Measurements from ENCODE around the gene LIF. TPM values are rescaled to one million over a fixed set of nuclear protein-coding genes. Genes with fewer than 3 reads are reported as not detected.

Gene LIF
- total and polyA plus RNA-seq, 4 donors: 0.08 to 0.10 (median 0.09) TPM; not detected in 1

GRCh38 chr22:30191040-30191701, 55.4 kb downstream of the LIF start:
- no peak overlapping the region for H3K4me3 ChIP-seq (ENCODE audit: low read depth in 1 of 3, low read length in 3 of 3)
- no peaks in the 10 kb centered on the region for H3K36me3 ChIP-seq (ENCODE audit: control insufficient read depth in 4 of 4, insufficient read depth in 3 of 4, low read depth in 1 of 4, low read length in 3 of 4)
- no peaks in the 10 kb centered on the region for H3K9me3 ChIP-seq (ENCODE audit: control insufficient read depth in 4 of 4, low read length in 3 of 4)
- 82% methylated on average over 3 of the region's 3 CpGs for WGBS
- H3K9ac ChIP-seq (ENCODE audit: low read depth in 1 of 2, low read length in 2 of 2): no peak overlapping the region
- no peak for DNase-seq (ENCODE audit: low spot score)
- H3K27me3 ChIP-seq (ENCODE audit: control insufficient read depth in 4 of 4, insufficient read depth in 4 of 4, low read length in 3 of 4): no peaks in the 10 kb centered on the region
- no peaks in the 10 kb centered on the region for H3K4me1 ChIP-seq (ENCODE audit: control insufficient read depth in 4 of 4, insufficient read depth in 4 of 4, low read length in 3 of 4)
- H3K27ac ChIP-seq (ENCODE audit: low read depth in 1 of 2, low read length in 2 of 2): no peak overlapping the region
- TF ChIP-seq, protein P1, sequence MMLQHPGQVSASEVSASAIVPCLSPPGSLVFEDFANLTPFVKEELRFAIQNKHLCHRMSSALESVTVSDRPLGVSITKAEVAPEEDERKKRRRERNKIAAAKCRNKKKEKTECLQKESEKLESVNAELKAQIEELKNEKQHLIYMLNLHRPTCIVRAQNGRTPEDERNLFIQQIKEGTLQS (IDR thresholded peaks at IDR 0.05): no peak
- no peak for TF ChIP-seq CTCF (IDR thresholded peaks at IDR 0.05; ENCODE audit: low read depth, low read length, missing input control)
- no peak for TF ChIP-seq GABPA (IDR thresholded peaks at IDR 0.05 in 1 of 2, conservative IDR thresholded peaks at IDR 0.05 in 1 of 2)
- no peak for TF ChIP-seq RXRA (IDR thresholded peaks at IDR 0.05)
- no peak for TF ChIP-seq RAD21 (IDR thresholded peaks at IDR 0.05)
- no peak for TF ChIP-seq JUND (IDR thresholded peaks at IDR 0.05)
- TF ChIP-seq, protein P2, sequence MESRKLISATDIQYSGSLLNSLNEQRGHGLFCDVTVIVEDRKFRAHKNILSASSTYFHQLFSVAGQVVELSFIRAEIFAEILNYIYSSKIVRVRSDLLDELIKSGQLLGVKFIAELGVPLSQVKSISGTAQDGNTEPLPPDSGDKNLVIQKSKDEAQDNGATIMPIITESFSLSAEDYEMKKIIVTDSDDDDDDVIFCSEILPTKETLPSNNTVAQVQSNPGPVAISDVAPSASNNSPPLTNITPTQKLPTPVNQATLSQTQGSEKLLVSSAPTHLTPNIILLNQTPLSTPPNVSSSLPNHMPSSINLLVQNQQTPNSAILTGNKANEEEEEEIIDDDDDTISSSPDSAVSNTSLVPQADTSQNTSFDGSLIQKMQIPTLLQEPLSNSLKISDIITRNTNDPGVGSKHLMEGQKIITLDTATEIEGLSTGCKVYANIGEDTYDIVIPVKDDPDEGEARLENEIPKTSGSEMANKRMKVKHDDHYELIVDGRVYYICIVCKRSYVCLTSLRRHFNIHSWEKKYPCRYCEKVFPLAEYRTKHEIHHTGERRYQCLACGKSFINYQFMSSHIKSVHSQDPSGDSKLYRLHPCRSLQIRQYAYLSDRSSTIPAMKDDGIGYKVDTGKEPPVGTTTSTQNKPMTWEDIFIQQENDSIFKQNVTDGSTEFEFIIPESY (IDR thresholded peaks at IDR 0.05): no peak
- TF ChIP-seq HNF4G (IDR thresholded peaks at IDR 0.05): no peak
- TF ChIP-seq TAF1 (conservative IDR thresholded peaks at IDR 0.05): no peak
- no peak for TF ChIP-seq EGR1 (IDR thresholded peaks at IDR 0.05; ENCODE audit: low read depth in 2 of 2)
- no peak for TF ChIP-seq REST (IDR thresholded peaks at IDR 0.05)
- no peak for TF ChIP-seq HNF4A (conservative IDR thresholded peaks at IDR 0.05)
- no peak for TF ChIP-seq MAX (IDR thresholded peaks at IDR 0.05)
- no peak for TF ChIP-seq FOXA1 (IDR thresholded peaks at IDR 0.05)
- TF ChIP-seq FOXA2 (IDR thresholded peaks at IDR 0.05): no peak
- no peak for TF ChIP-seq NR2F2 (IDR thresholded peaks at IDR 0.05)
- no peak for TF ChIP-seq SP1 (IDR thresholded peaks at IDR 0.05)
- no peak for TF ChIP-seq YY1 (IDR thresholded peaks at IDR 0.05)

Data from liver (tissue), 9 donors.